Measurements from ENCODE around the gene ARFGAP2.

Gene ARFGAP2

DNA sequence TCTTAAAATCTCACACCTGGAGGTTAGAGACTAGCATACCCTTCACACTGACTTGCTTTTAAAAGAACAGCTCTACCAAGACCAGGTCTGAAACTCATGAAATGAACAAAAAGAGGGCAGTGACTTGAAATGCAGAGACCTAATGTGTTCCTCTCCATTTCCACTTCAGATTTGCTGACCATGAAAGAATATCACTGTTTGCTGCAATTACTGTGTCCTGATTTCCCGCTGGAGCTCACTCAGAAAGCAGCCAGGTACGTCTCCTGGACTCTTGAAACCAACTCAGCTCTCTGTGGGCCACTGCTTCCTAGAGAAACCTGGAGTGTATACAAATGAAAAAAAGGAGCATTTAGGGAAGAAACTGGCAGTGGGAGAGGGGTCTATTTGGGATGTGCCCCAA is 39.2 kb downstream of the ARFGAP2 start:
- POLR2A ChIA-PET, result no interaction called here
- CTCF ChIA-PET, result interaction anchor here (0.9 kb wide), 1 partner anchor 16 kb away, joined by 4 read pairs; no protein-coding TSS in a partner anchor
- no peak for TF ChIP-seq NFRKB (IDR thresholded peaks at IDR 0.05)
- no peak for TF ChIP-seq L3MBTL2 (conservative IDR thresholded peaks at IDR 0.05)
- TF ChIP-seq SP1 (IDR thresholded peaks at IDR 0.05), result no peak
- no peak for TF ChIP-seq FOXK2 (IDR thresholded peaks at IDR 0.05)
- no peak for TF ChIP-seq SUZ12 (IDR thresholded peaks at IDR 0.05)
- TF ChIP-seq ARNT (IDR thresholded peaks at IDR 0.05), result no peak
- no peak for TF ChIP-seq ZNF384 (IDR thresholded peaks at IDR 0.05)
- no peak for DNase-seq (ENCODE audit: extremely low spot score)

DNA sequence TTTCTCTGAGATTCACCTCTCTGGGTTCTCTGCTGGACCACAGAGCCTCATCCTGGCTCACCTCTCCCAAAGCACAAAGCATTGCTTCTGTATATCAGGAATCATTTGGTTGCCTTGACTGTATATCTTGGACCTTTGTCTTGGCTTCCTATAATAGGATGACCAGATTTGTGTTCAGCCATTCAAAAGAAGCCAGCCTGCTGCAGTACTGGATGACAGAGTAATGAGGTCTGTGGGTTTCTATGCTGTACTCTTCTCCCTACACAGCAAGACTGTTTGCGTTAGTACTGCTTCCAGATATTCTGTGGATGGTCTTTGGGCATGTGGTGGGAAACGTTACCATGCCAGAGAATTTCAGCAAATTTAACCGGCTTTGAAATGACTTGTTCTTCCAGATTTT is 39.8 kb downstream of the ARFGAP2 start:
- CTCF ChIA-PET, result interaction anchor here (0.9 kb wide), 1 partner anchor 16 kb away, joined by 4 read pairs; no protein-coding TSS in a partner anchor
- DNase-seq (ENCODE audit: extremely low spot score), result no peak
- TF ChIP-seq LEF1 (IDR thresholded peaks at IDR 0.05; ENCODE audit: borderline replicate concordance) (no peak), SP1 (IDR thresholded peaks at IDR 0.05) (no peak), ELF4 (IDR thresholded peaks at IDR 0.05) (no peak), HDGF (IDR thresholded peaks at IDR 0.05; ENCODE audit: borderline replicate concordance) (no peak), FOXA1 (IDR thresholded peaks at IDR 0.05) (no peak), FOXK2 (IDR thresholded peaks at IDR 0.05) (no peak), NFRKB (IDR thresholded peaks at IDR 0.05) (no peak), FOXM1 (IDR thresholded peaks at IDR 0.05; ENCODE audit: borderline replicate concordance) (no peak), CTBP1 (IDR thresholded peaks at IDR 0.05; ENCODE audit: borderline replicate concordance) (no peak), ARNT (IDR thresholded peaks at IDR 0.05) (no peak), TARDBP (IDR thresholded peaks at IDR 0.05) (no peak), SUZ12 (IDR thresholded peaks at IDR 0.05) (no peak)
- TF ChIP-seq, protein P1, sequence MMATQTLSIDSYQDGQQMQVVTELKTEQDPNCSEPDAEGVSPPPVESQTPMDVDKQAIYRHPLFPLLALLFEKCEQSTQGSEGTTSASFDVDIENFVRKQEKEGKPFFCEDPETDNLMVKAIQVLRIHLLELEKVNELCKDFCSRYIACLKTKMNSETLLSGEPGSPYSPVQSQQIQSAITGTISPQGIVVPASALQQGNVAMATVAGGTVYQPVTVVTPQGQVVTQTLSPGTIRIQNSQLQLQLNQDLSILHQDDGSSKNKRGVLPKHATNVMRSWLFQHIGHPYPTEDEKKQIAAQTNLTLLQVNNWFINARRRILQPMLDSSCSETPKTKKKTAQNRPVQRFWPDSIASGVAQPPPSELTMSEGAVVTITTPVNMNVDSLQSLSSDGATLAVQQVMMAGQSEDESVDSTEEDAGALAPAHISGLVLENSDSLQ (IDR thresholded peaks at IDR 0.05), result no peak
- POLR2A ChIA-PET, result no interaction called here

DNA sequence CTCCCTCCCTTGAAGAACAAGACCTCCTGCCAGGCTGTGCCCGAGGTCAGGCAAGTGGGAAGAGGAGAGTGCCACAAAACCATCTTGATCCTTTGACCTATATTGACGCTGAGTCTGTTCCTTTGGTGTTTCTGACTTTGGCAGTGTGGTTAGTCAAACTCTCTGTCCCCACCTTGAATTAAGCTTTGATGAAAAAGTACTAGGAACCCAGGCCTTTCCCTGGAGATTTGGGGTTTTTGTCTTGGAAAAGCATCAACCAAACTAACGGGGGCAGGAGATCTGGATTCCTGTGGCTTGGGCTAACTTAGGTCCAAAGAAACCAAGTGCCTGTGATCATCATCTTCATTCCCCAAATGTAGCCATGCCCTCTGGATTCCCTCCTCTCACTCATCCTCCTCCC is 40.4 kb downstream of the ARFGAP2 start:
- ChIA-PET CTCF (no interaction called here), POLR2A (no interaction called here)
- no peak for DNase-seq (ENCODE audit: extremely low spot score)

DNA sequence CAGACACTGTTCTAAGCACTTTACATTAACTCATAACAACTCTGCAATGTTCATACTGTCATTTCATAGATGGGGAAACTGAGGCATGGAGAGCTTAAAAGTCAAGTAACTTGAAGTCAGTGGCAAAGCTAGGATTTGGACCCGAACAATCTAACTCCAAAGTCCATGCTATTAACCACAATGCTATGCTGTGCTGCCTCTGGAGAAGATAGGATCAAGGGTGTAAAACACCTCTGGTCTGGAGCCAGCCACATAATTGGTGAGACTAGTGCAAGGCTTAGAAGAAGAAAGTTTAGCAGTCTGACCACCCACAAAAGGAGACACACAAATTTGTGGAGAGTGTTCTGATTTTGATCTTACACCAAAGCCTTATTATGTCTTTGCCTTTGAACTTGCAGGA is 43.7 kb downstream of the ARFGAP2 start:
- CTCF ChIA-PET, result no interaction called here
- DNase-seq (ENCODE audit: extremely low spot score), result no peak
- POLR2A ChIA-PET, result no interaction called here

More for the DNA sequence above, 40.4 kb downstream of the ARFGAP2 start:
- no peak for TF ChIP-seq FOXM1 (IDR thresholded peaks at IDR 0.05; ENCODE audit: borderline replicate concordance)
- no peak for TF ChIP-seq ARNT (IDR thresholded peaks at IDR 0.05)
- no peak for TF ChIP-seq FOXK2 (IDR thresholded peaks at IDR 0.05)
- TF ChIP-seq BHLHE40 (IDR thresholded peaks at IDR 0.05; ENCODE audit: borderline replicate concordance), result no peak
- no peak for TF ChIP-seq LEF1 (IDR thresholded peaks at IDR 0.05; ENCODE audit: borderline replicate concordance)
- no peak for TF ChIP-seq L3MBTL2 (conservative IDR thresholded peaks at IDR 0.05)
- no peak for TF ChIP-seq HDGF (IDR thresholded peaks at IDR 0.05; ENCODE audit: borderline replicate concordance)

DNA sequence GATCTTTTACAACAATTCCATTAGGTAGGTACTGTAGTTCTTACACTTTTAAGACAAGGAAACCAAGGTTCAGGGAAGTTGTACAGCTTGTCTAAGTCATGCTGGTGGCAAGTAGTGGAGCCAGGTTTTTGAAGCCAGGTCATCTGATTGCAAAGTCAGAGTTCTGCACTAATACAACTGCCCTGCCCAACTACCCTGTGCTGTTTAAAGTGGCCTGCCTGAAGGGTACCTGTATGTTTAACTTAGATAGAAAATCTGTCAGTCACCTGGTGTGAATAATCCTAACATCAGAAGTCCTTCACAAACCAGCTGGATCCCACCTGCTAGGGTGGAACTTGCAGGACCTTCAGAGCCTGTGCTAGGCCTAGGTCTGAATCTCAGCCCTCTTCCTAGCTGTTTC is 44.2 kb downstream of the ARFGAP2 start:
- no peak for DNase-seq (ENCODE audit: extremely low spot score)
- TF ChIP-seq SUZ12 (IDR thresholded peaks at IDR 0.05) (no peak), LEF1 (IDR thresholded peaks at IDR 0.05; ENCODE audit: borderline replicate concordance) (no peak), HDGF (IDR thresholded peaks at IDR 0.05; ENCODE audit: borderline replicate concordance) (no peak), FOXA1 (IDR thresholded peaks at IDR 0.05) (no peak), CTBP1 (IDR thresholded peaks at IDR 0.05; ENCODE audit: borderline replicate concordance) (no peak), TARDBP (IDR thresholded peaks at IDR 0.05) (no peak), BHLHE40 (IDR thresholded peaks at IDR 0.05; ENCODE audit: borderline replicate concordance) (no peak), ZNF384 (IDR thresholded peaks at IDR 0.05) (no peak), FOXM1 (IDR thresholded peaks at IDR 0.05; ENCODE audit: borderline replicate concordance) (no peak), SP1 (IDR thresholded peaks at IDR 0.05) (no peak), ARNT (IDR thresholded peaks at IDR 0.05) (no peak), ELF4 (IDR thresholded peaks at IDR 0.05) (no peak), FOXK2 (IDR thresholded peaks at IDR 0.05) (no peak), NFRKB (IDR thresholded peaks at IDR 0.05) (no peak), L3MBTL2 (conservative IDR thresholded peaks at IDR 0.05) (no peak)
- TF ChIP-seq, protein P1 (IDR thresholded peaks at IDR 0.05), result no peak
- POLR2A ChIA-PET, result no interaction called here
- CTCF ChIA-PET, result interaction anchor here (0.6 kb wide), 1 partner anchor 148 kb away, joined by 3 read pairs; no protein-coding TSS in a partner anchor

More for the DNA sequence above, 43.7 kb downstream of the ARFGAP2 start:
- TF ChIP-seq FOXM1 (IDR thresholded peaks at IDR 0.05; ENCODE audit: borderline replicate concordance), result no peak
- TF ChIP-seq SP1 (IDR thresholded peaks at IDR 0.05), result no peak
- TF ChIP-seq SUZ12 (IDR thresholded peaks at IDR 0.05), result no peak
- no peak for TF ChIP-seq ELF4 (IDR thresholded peaks at IDR 0.05)
- no peak for TF ChIP-seq TARDBP (IDR thresholded peaks at IDR 0.05)
- TF ChIP-seq, protein P1 (IDR thresholded peaks at IDR 0.05), result no peak
- TF ChIP-seq HDGF (IDR thresholded peaks at IDR 0.05; ENCODE audit: borderline replicate concordance), result no peak
- TF ChIP-seq LEF1 (IDR thresholded peaks at IDR 0.05; ENCODE audit: borderline replicate concordance), result no peak
- TF ChIP-seq ZNF384 (IDR thresholded peaks at IDR 0.05), result no peak
- no peak for TF ChIP-seq BHLHE40 (IDR thresholded peaks at IDR 0.05; ENCODE audit: borderline replicate concordance)
- no peak for TF ChIP-seq ARNT (IDR thresholded peaks at IDR 0.05)
- TF ChIP-seq NFRKB (IDR thresholded peaks at IDR 0.05), result no peak

DNA sequence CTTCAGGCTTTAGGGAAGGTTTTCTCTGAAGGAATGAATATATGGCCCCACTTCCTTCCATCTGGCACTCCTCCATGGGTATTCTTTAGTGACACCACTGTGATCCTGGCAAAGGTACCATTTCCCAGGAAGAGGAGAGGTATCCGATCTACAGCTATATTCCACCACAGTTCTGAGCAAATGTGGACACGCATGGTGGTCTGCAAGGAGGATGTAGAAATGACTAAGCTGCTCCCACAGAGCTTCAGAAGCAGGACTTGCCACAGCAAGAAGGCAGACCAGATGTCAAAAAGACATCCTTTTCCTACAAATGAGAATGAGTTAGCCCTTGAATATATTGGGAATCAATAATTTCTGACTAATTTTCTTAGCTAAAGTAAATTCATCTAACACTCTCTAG is 45.5 kb downstream of the ARFGAP2 start:
- no peak for DNase-seq (ENCODE audit: extremely low spot score)
- ChIA-PET POLR2A (interaction anchor here (1.1 kb wide), 1 partner anchor 12 kb away, joined by 5 read pairs; no protein-coding TSS in a partner anchor), CTCF (interaction anchor here (0.9 kb wide), 1 partner anchor 8 kb away, joined by 4 read pairs; no protein-coding TSS in a partner anchor)
- TF ChIP-seq HDGF (IDR thresholded peaks at IDR 0.05; ENCODE audit: borderline replicate concordance) (no peak), NFRKB (IDR thresholded peaks at IDR 0.05) (no peak), L3MBTL2 (conservative IDR thresholded peaks at IDR 0.05) (no peak), SP1 (IDR thresholded peaks at IDR 0.05) (no peak), BHLHE40 (IDR thresholded peaks at IDR 0.05; ENCODE audit: borderline replicate concordance) (no peak), TARDBP (IDR thresholded peaks at IDR 0.05) (no peak), FOXK2 (IDR thresholded peaks at IDR 0.05) (no peak), ARNT (IDR thresholded peaks at IDR 0.05) (no peak), SUZ12 (IDR thresholded peaks at IDR 0.05) (no peak)
- TF ChIP-seq, protein P1 (IDR thresholded peaks at IDR 0.05), result no peak

Data from HEK293T (cell line).